HFFc6 (cell line): ENCODE measurements around the gene CALML3. TPM values are rescaled to one million over a fixed set of nuclear protein-coding genes. Genes with fewer than 3 reads are reported as not detected.

Experiments used
- DNase-seq: peaks from one replicate; pipeline ENCODE4 v3.0.0-alpha.2; 2018
- H3K27ac Mint-ChIP-seq: 2 replicates; pipeline ENCODE4 v1.8.0; 2020; ENCODE audit warnings: mild to moderate bottlenecking, mixed read lengths
- H3K27me3 Mint-ChIP-seq: 2 replicates; pipeline ENCODE4 v1.8.0; 2021; ENCODE audit warnings: mild to moderate bottlenecking, moderate library complexity, mixed read lengths; ENCODE audit not compliant: insufficient read depth
- H3K36me3 Mint-ChIP-seq: 2 replicates; pipeline ENCODE4 v1.8.0; 2021; ENCODE audit warnings: low read depth, mixed read lengths
- H3K4me1 Mint-ChIP-seq: 2 replicates; pipeline ENCODE4 v1.8.0; 2020; ENCODE audit warnings: low read depth, mixed read lengths
- H3K4me3 Mint-ChIP-seq: 2 replicates; pipeline ENCODE4 v1.8.0; 2020; ENCODE audit warnings: mild to moderate bottlenecking, moderate library complexity, mixed read lengths
- H3K9me3 Mint-ChIP-seq: 2 replicates; pipeline ENCODE4 v1.8.0; 2020; ENCODE audit warnings: mild to moderate bottlenecking, mixed read lengths
- CTCF ChIP-seq: fragments of 200-600 bp; sonication (generic); IDR thresholded peaks from 2 replicates; pipeline ENCODE4 v1.5.0; 2021; ENCODE audit warnings: antibody characterized with exemption, mild to moderate bottlenecking
- total RNA-seq, 6 experiments: library from RNA; stranded (reverse); fragmentation: NEBNext Ultra II Directional; extraction: Animal tissue kit (Norgen Biotek cat#: 25700); gene quantifications; 2 replicates in 1 of 6; 3 replicates in 5 of 6; pipeline ENCODE4 v1.2.3, GENCODE V29; 2021

The CALML3 gene
- total RNA-seq, 6 experiments from 2014 or later, result not detected

GRCh38 chr10:5514226-5514850, 10.4 kb upstream of the CALML3 start:
- Mint-ChIP-seq H3K27me3 (peaks cover 28% of the 10 kb centered on the region), H3K27ac (no peak overlapping the region), H3K4me1 (no peaks in the 10 kb centered on the region; the same call in 1 of the 2 replicates), H3K4me3 (no peak overlapping the region), H3K36me3 (no peaks in the 10 kb centered on the region), H3K9me3 (no peaks in the 10 kb centered on the region)
- no peak for TF ChIP-seq CTCF
- DNase-seq, result no peak

DNA sequence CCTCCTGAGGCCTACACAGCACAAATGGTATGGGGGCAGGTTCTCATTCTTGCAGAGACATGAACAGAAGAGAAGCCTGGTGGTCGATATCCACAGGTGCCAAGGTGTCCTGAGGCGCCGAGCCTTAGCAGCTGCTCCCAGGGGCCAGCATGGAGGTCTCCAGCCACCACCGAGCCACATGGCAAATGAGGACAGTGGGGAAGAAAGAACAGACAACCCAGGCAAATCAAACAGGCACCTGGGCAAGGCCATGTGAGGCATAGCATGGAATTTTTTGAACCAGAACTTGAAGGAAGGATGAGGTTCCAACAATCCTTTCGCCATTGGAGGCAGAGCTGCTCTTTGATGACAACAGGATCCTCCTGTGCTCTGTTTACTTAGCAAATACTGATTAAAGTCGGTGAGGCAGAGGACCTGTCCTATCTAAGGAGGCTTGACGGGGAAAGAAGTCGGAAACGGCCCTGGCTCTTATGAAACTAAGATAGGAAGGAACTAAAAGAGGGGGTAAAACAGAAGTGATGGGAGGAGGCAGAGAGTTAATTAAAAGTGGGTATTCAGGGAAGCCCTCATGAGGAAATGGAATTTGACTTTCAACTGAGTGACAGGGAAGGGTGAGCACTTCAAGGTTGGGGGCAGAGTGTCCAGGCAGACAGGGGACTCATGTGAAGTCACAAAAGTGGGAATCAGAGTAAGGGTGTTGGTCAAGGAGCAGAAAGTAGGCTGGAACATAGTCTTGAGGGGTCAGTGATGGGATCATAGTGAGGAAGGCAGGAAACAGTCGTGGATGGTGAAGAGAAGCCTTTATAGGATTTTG, 8.6 kb upstream of the CALML3 start:
- Mint-ChIP-seq H3K4me1 (no peaks in the 10 kb centered on the region), H3K36me3 (no peaks in the 10 kb centered on the region)
- DNase-seq, result no peak

DNA sequence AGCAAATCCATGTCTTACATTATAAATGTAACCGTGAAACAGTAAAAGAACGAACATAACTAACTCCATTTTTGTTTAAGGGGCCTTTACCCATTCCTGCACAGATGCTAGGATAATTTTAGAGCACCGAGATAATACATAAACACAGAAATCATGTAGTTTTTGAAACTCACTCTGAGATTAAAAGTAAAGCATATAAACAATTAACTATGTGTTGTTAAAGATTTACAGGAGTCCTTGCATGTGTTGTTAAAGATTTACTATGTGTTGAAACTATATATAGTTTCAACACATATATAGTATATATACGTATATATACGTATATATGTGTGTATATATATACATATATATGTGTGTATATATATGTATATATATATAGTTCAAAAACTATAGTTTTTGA, 7.2 kb upstream of the CALML3 start:
- H3K9me3 Mint-ChIP-seq, result no peaks in the 10 kb centered on the region
- no peak for TF ChIP-seq CTCF
- no peak for DNase-seq

More for the DNA sequence above, 8.6 kb upstream of the CALML3 start:
- no peak overlapping the region for H3K4me3 Mint-ChIP-seq
- H3K27ac Mint-ChIP-seq, result no peak overlapping the region
- no peaks in the 10 kb centered on the region for H3K9me3 Mint-ChIP-seq
- peaks cover 26% of the 10 kb centered on the region for H3K27me3 Mint-ChIP-seq
- TF ChIP-seq CTCF, result no peak

GRCh38 chr10:5518143-5518542, 6.6 kb upstream of the CALML3 start:
- peaks cover 18% of the 10 kb centered on the region for H3K27me3 Mint-ChIP-seq
- H3K4me1 Mint-ChIP-seq, result no peaks in the 10 kb centered on the region
- H3K36me3 Mint-ChIP-seq, result no peaks in the 10 kb centered on the region
- H3K4me3 Mint-ChIP-seq, result no peak overlapping the region
- no peak for DNase-seq
- no peak for TF ChIP-seq CTCF
- H3K9me3 Mint-ChIP-seq, result no peaks in the 10 kb centered on the region
- H3K27ac Mint-ChIP-seq, result no peak overlapping the region

More for the DNA sequence above, 7.2 kb upstream of the CALML3 start:
- Mint-ChIP-seq H3K27ac (no peak overlapping the region), H3K4me3 (no peak overlapping the region), H3K27me3 (peaks cover 20% of the 10 kb centered on the region), H3K4me1 (no peaks in the 10 kb centered on the region), H3K36me3 (no peaks in the 10 kb centered on the region)

GRCh38 chr10:5519054-5519453, 5.7 kb upstream of the CALML3 start:
- Mint-ChIP-seq H3K4me1 (no peaks in the 10 kb centered on the region), H3K27ac (no peak overlapping the region), H3K27me3 (peaks cover 13% of the 10 kb centered on the region), H3K9me3 (no peaks in the 10 kb centered on the region), H3K4me3 (no peak overlapping the region), H3K36me3 (no peaks in the 10 kb centered on the region)
- no peak for TF ChIP-seq CTCF
- no peak for DNase-seq
